GM12873 (cell line): Measurements from ENCODE around the gene PFKP.
A peak's percentile ranks its signal among the peaks of the same experiment; 100 is the strongest.

Source experiments
- TF ChIP-seq, protein P1 (sequence below): IDR thresholded peaks from 2 replicates; pipeline ENCODE4 v1.5.1; 2012; ENCODE audit warnings: low read depth, mild to moderate bottlenecking, moderate library complexity, low read length, control low read depth; ENCODE audit not compliant: insufficient read depth; ENCODE audit errors: missing control alignments

Gene PFKP

DNA sequence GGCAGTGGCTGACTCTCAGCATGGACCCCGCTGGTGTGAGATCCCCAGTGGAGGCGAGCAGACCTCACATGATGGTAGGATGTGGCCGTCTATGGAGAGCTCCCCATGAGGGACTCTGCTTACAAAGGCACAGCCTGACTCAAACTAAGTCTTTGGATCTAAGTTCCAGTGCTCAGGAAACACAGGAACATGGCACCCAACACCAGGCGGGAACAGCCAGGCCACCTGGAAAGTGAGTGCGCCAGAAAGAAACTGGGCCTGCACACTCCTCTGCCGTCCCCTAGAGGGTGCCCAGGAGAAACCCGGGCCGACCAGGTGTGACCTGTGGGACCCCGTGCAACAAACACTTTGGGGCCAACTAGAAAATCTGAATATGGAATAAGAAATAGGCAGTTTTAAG is 95.2 kb downstream of the PFKP start:
- TF ChIP-seq, protein P1, sequence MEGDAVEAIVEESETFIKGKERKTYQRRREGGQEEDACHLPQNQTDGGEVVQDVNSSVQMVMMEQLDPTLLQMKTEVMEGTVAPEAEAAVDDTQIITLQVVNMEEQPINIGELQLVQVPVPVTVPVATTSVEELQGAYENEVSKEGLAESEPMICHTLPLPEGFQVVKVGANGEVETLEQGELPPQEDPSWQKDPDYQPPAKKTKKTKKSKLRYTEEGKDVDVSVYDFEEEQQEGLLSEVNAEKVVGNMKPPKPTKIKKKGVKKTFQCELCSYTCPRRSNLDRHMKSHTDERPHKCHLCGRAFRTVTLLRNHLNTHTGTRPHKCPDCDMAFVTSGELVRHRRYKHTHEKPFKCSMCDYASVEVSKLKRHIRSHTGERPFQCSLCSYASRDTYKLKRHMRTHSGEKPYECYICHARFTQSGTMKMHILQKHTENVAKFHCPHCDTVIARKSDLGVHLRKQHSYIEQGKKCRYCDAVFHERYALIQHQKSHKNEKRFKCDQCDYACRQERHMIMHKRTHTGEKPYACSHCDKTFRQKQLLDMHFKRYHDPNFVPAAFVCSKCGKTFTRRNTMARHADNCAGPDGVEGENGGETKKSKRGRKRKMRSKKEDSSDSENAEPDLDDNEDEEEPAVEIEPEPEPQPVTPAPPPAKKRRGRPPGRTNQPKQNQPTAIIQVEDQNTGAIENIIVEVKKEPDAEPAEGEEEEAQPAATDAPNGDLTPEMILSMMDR = peak; percentile 10

DNA sequence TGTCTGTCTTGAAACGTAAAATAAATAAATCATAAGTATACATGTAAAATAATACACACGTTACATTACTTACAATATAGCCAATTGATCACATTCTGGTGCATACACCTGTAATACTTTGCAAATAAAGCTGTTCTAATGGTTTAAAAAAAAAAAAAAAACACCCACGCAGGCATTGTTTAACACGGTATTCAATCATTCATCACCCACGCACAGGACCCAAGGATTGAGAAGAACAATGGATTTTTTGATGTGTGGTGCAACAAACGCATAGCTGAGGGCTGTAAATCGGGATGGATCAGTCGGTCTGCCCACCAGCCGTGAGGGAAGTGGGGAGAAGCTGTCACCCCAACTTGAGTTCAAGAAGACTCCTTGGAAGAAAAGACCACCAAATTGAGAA is 96.5 kb downstream of the PFKP start:
- TF ChIP-seq, protein P1 = no peak

DNA sequence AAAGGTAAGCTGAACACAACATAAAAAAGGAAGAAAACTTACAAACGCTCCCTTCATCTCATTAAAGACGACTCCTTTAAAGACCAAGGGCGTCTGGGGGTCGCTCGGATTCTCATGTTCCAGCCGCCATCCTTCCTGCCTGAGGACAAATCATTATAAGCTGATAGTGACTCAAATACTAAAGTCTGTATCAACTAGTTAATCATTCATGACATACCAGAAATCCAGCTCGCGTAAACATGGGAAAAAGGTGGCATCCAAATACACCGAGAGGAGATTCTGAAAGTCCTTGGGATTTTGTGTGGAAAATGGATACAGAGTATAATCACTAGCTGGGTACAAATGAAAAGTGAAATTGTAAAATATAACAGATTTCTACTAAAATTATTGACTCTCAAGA is 97.8 kb downstream of the PFKP start:
- TF ChIP-seq, protein P1 = no peak

DNA sequence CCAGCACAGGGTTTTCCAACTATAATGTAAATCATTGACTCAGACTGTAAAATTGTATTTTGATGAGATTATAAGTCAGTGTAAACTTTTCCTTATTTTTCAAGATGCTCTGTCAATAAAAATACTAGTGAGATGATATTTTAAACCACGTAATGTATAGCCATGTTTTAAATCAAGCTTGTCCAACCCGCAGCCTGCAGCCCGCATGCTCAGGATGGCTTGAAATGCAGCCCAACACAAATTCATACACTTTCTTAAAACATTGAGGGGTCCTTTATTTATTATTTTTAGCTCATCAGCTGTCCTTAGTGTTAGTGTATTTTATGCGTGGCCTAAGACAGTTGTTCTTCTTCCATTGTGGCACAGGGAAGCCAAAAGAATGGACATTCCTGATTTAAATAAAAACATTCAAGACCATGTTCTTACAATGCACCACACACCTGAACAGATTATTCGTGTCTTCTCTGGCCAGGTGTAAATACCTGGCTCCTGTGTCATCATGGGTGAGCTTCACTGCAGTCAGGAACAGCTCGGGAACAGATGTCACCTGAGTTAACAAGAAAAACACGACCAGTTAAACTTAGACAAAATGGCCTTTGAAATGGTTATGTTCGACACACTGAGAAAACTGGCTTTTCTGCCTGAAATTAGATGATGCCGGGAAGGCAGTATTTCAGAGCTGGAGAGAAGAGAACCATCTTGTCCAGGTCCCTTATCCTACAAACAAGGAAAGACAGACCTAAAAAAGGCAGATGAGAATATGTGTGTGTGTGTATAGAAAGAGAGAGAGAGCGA is 99.3 kb downstream of the PFKP start:
- TF ChIP-seq, protein P1 = no peak

DNA sequence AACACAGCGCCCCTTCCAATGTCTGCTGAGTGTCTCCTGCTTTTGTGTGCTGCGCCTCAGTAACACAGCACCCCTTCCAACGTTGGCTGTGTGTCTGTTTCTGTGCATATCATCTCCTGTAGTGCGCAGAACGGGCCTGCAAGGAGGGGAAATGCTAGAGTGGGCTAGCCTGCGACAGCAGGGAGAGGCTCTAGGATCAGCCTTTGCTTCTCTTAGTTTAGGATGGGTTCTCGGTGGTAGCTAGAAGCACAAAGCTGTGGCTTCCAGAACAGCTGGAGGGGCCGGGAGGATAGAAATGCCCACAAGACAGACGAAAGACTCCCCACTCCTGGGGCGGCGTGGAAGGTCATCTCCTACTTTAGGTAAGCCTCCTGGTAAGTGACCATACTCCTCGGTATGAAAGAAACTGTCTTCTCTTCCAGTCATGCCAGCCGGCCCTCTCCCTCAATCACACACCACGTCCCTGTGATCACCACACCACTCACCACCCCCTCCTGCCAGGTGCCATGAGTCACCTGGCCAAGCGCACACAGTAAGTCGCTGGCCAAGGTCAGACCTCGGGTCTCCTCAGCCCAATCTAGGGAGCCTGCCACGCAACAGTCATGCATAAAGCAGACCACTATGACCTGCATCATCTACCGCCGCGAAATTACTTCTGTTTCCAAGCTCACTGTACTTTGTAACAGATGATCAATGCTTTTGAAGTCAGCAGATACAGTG is 100.4 kb downstream of the PFKP start:
- TF ChIP-seq, protein P1 = no peak

DNA sequence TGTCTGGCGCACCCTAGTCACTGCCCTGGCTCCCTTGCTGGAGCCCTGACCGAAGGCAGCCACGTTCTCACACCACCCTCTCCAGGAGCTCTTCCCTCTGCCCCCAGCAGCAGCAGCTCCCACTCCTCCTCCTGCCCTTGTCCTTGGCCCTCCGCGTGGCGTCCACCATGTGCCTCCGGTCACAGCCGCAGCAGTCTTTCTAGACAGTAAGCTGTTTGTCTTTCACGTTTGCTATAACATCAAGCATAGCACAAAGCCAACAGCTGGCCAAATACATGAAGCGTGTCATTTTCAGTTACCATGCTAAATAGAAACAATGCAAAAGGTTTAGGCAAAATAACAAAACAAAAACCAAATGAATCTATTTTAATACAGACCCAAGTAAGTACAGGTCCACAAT is 101.9 kb downstream of the PFKP start:
- TF ChIP-seq, protein P1 = no peak

DNA sequence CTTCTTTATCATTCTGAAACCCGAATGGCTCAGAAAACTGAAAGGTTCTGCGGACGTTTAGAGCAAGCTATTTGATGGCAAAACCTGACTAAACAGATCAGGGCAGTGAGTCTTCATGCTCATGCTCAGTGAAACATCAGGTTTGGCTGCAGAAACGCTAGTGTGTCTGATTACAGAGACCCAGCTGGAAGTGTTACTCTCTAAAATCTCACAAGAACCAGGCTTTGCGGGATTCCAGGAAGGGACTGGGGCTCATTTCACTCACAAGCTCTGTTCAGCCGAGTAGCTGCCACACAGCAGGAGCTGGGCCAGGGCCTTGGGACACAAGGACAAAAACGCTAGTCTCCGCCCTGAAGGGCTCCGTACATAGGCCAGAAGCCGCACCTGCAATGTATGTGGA is 102.3 kb downstream of the PFKP start:
- TF ChIP-seq, protein P1 = no peak
